GM21576 (cell line): ENCODE results near the gene RAB12.

Experiments
- ATAC-seq: cut with Tn5 transposase; IDR thresholded peaks from one replicate; pipeline ENCODE4 v1.9.1; 2021; ENCODE audit warnings: mild to moderate bottlenecking, moderate library complexity; ENCODE audit not compliant: unreplicated experiment

The RAB12 gene

GRCh38 chr18:8675057-8675456 lies 65.8 kb downstream of the RAB12 start:
- no peak for ATAC-seq

- no peak for ATAC-seq
These were observed 72.0 kb downstream of the RAB12 start for GRCh38 chr18:8681196-8681595.

- no peak for ATAC-seq
These were observed 75.3 kb downstream of the RAB12 start for GRCh38 chr18:8684577-8684976.

- no peak for ATAC-seq
These were observed 76.1 kb downstream of the RAB12 start for GRCh38 chr18:8685141-8685913.

GRCh38 chr18:8685914-8686216 lies 76.6 kb downstream of the RAB12 start:
- ATAC-seq, result no peak

- no peak for ATAC-seq
These were observed 77.4 kb downstream of the RAB12 start for GRCh38 chr18:8686611-8687010.

GRCh38 chr18:8688216-8688800 lies 79.1 kb downstream of the RAB12 start:
- no peak for ATAC-seq

GRCh38 chr18:8688816-8689215 lies 79.6 kb downstream of the RAB12 start:
- ATAC-seq, result no peak
